ENCODE data around the gene ETV6.

ETV6 gene

GRCh38 chr12:11782914-11783420 lies 133.5 kb downstream of the ETV6 start:
- Mint-ChIP-seq H3K36me3 (peaks cover 10% of the 10 kb centered on the region), H3K27ac (peak overlapping the region; percentile 42), H3K9me3 (no peaks in the 10 kb centered on the region), H3K4me3 (no peak overlapping the region), H3K4me1 (peaks cover 66% of the 10 kb centered on the region), H3K27me3 (no peaks in the 10 kb centered on the region)

DNA sequence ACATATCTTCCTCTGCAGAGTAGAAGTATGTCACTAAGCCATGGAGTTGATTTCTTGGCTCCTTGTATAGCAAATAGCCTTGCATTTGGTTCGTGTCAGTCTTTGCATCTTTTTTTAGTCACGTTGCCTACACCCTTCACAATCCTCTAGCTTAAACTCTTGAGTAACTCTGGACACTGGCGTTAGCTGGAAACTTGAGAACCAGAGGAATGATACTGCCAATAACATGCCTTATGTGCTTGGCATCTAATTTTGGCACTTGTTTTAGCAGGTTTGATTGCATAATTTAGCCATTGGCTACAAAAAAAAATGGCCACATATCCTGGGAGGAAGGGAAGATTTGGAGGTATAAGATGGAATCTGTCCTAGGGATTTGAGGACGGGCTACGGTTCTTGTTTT lies 136.2 kb downstream of the ETV6 start:
- Mint-ChIP-seq H3K4me1 (peaks cover 62% of the 10 kb centered on the region), H3K4me3 (no peak overlapping the region)

DNA sequence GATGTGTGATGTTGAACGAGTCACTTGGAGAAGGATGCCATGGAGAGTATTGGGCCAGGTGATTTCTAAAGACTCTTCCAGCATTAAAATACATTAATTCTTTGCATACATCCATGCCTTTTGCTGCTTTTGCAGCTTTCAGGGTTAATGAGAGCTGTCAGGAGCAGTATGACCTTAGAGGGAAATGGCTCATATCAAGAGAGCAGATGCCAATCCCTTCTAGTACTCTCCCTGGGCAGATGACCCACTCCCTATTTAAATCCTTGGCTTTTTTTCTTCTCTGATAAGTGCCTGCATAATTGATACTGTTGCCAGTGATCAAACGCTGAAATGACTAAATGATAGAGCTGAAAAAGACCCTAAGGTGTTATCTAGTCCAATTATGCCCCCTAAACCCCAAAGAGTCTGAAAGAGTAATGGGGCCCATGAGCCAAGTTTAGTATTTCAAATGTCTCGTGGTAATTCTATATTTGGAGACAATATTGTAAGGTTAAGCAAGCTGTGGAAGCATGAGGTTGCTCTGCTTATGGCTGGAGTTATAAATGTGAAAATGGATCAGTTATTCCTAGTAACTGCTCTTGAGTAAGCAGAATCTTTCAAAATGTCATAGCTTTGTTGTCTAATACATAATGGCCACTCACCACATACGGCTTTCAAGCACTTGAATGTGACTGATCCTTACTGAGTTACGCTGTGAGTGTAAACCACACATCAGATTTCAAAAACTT lies 137.3 kb downstream of the ETV6 start:
- H3K27me3 Mint-ChIP-seq: no peaks in the 10 kb centered on the region
- peaks cover 58% of the 10 kb centered on the region for H3K4me1 Mint-ChIP-seq
- H3K27ac Mint-ChIP-seq: no peak overlapping the region
- no peaks in the 10 kb centered on the region for H3K9me3 Mint-ChIP-seq
- H3K36me3 Mint-ChIP-seq: peaks cover 26% of the 10 kb centered on the region
- no peak overlapping the region for H3K4me3 Mint-ChIP-seq

More for the DNA sequence above, 136.2 kb downstream of the ETV6 start:
- no peaks in the 10 kb centered on the region for H3K9me3 Mint-ChIP-seq
- no peak overlapping the region for H3K27ac Mint-ChIP-seq
- peaks cover 21% of the 10 kb centered on the region for H3K36me3 Mint-ChIP-seq
- H3K27me3 Mint-ChIP-seq: no peaks in the 10 kb centered on the region

- Mint-ChIP-seq H3K4me3 (no peak overlapping the region), H3K36me3 (peaks cover 29% of the 10 kb centered on the region), H3K9me3 (no peaks in the 10 kb centered on the region), H3K27ac (no peak overlapping the region), H3K27me3 (no peaks in the 10 kb centered on the region), H3K4me1 (peaks cover 54% of the 10 kb centered on the region)
Measured at GRCh38 chr12:11787437-11787836, 138.0 kb downstream of the ETV6 start.

DNA sequence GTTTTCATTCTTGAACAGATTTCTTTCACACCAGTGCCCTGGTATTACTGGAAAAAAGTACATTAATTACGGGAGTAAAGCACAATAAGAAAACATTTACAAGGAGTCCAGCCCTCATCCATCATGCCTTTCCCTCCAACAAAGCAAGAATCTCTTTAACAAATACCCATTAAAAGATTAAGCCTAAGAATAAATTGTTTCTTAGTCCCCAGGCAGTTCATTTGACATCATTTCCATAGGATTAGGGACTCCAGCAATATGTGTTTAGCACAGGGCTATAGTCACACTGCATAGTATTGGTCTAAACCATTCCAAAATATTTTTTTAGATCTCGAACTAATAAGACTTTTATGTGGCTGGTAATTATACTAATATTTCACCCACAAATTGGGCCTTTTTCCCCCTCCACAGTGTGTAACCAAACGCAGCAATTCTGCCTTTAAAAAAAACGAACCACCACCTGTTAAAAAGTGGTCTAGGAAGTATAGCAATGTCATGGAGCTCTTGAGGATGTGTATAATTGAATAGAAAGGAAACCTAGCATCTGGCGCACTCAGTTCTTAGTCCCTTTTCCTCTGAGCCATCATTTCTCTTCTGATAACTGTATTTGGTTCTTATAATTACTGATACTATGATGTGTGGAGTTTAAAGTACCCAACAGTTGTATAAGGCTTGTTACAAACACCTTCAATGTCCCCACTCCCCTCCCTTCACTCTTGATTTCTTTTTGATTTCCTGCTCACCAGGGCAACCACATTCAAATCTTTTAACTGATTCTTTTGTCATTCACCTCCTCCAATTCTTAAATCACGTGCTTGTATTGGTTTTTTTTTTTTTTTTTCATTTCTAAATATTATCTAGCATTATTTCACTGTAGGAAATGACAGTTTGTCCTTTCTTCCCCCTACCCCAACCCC lies 138.7 kb downstream of the ETV6 start:
- H3K27me3 Mint-ChIP-seq: no peaks in the 10 kb centered on the region
- peak overlapping the region; percentile 68 for H3K27ac Mint-ChIP-seq
- peaks cover 25% of the 10 kb centered on the region for H3K36me3 Mint-ChIP-seq
- H3K9me3 Mint-ChIP-seq: no peaks in the 10 kb centered on the region
- peaks cover 48% of the 10 kb centered on the region for H3K4me1 Mint-ChIP-seq
- H3K4me3 Mint-ChIP-seq: no peak overlapping the region

GRCh38 chr12:11793921-11794710 lies 144.6 kb downstream of the ETV6 start:
- peak overlapping the region; percentile 15 for H3K27ac Mint-ChIP-seq
- H3K4me1 Mint-ChIP-seq: peaks cover 52% of the 10 kb centered on the region
- H3K36me3 Mint-ChIP-seq: peaks cover 21% of the 10 kb centered on the region
- no peaks in the 10 kb centered on the region for H3K27me3 Mint-ChIP-seq
- no peak overlapping the region for H3K4me3 Mint-ChIP-seq
- H3K9me3 Mint-ChIP-seq: no peaks in the 10 kb centered on the region

GRCh38 chr12:11794751-11795150 lies 145.3 kb downstream of the ETV6 start:
- H3K27me3 Mint-ChIP-seq: no peaks in the 10 kb centered on the region
- H3K4me1 Mint-ChIP-seq: peaks cover 48% of the 10 kb centered on the region
- H3K4me3 Mint-ChIP-seq: no peak overlapping the region
- peaks cover 16% of the 10 kb centered on the region for H3K36me3 Mint-ChIP-seq
- no peak overlapping the region for H3K27ac Mint-ChIP-seq
- H3K9me3 Mint-ChIP-seq: no peaks in the 10 kb centered on the region

DNA sequence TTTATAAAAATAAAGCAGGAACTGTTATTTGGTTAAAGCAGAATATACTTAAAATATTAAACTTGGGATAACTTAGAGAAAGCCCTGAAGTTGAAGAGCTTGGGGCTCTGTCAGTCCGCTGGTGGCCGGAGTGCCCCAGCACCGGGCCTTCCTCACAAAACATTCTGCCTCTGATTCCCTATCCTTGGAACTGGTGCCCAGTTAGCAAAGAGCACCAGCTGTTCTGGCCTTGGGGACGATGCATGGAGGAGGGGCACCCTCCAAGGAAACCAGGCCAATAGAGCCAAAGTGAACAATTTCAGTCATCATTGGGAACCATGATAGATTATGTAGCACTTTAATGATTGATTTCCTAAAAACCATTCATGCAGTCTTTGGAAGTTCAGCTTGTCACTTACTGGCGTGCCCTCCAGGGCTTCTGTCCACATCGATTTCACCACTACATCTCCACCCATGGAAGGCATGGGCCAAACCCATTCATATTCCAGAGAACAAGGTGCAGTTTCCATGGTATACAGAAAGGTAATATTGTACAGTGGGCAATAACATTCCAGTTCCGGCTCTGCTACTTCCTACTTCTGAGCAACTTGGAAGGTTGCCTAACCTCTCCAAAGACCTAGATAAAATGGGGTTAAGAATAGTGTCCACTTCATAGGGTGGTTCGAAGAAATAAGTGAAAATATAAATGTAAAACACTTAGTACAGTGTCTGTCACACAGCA lies 145.9 kb downstream of the ETV6 start:
- no peak overlapping the region for H3K27ac Mint-ChIP-seq
- no peak overlapping the region for H3K4me3 Mint-ChIP-seq
- peaks cover 11% of the 10 kb centered on the region for H3K36me3 Mint-ChIP-seq
- no peaks in the 10 kb centered on the region for H3K27me3 Mint-ChIP-seq
- H3K4me1 Mint-ChIP-seq: peaks cover 46% of the 10 kb centered on the region
- no peaks in the 10 kb centered on the region for H3K9me3 Mint-ChIP-seq

GRCh38 chr12:11795913-11796459 lies 146.5 kb downstream of the ETV6 start:
- Mint-ChIP-seq H3K9me3 (no peaks in the 10 kb centered on the region), H3K4me1 (peaks cover 49% of the 10 kb centered on the region), H3K27ac (no peak overlapping the region), H3K27me3 (no peaks in the 10 kb centered on the region), H3K36me3 (peaks cover 9% of the 10 kb centered on the region), H3K4me3 (no peak overlapping the region)

DNA sequence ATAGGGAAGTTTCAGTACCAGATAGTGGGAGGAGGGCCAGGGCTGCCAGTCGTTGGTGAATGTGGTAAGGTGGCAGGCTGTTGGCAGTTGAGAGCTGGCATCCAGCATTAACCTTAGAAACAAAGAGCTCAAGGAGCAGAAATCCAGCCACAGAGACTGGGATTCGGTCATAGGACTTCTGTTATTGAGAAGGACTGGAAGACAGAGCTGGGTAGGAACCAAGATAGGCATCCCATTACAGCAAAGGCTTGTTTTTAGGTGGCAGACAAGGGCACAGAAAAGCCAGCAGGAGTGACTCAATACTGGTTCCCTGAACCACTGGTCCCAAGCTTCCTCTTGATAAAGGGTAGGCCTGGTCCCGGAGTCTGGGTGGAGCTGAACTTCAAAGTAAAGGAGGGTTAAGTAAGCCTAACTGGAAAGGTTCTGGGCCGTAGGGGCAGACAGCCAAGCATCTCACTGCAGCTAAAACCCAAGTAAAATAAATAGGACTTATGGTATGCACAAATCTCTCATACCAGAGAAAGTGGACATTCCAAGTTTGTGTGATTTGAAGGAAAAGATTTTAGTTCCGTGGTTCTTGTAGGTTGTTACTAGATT lies 147.9 kb downstream of the ETV6 start:
- H3K4me3 Mint-ChIP-seq: no peak overlapping the region

GRCh38 chr12:11798006-11798708 lies 148.7 kb downstream of the ETV6 start:
- H3K4me1 Mint-ChIP-seq: peaks cover 59% of the 10 kb centered on the region
- H3K4me3 Mint-ChIP-seq: no peak overlapping the region
- H3K9me3 Mint-ChIP-seq: no peaks in the 10 kb centered on the region
- H3K36me3 Mint-ChIP-seq: peaks cover 3% of the 10 kb centered on the region
- peak overlapping the region; percentile 63 for H3K27ac Mint-ChIP-seq
- no peaks in the 10 kb centered on the region for H3K27me3 Mint-ChIP-seq

More for the DNA sequence above, 147.9 kb downstream of the ETV6 start:
- Mint-ChIP-seq H3K9me3 (no peaks in the 10 kb centered on the region), H3K36me3 (peaks cover 3% of the 10 kb centered on the region), H3K27ac (no peak overlapping the region), H3K27me3 (no peaks in the 10 kb centered on the region), H3K4me1 (peaks cover 58% of the 10 kb centered on the region)

GRCh38 chr12:11798856-11799501 lies 149.5 kb downstream of the ETV6 start:
- Mint-ChIP-seq H3K4me1 (peaks cover 59% of the 10 kb centered on the region), H3K27me3 (no peaks in the 10 kb centered on the region), H3K4me3 (no peak overlapping the region)

DNA sequence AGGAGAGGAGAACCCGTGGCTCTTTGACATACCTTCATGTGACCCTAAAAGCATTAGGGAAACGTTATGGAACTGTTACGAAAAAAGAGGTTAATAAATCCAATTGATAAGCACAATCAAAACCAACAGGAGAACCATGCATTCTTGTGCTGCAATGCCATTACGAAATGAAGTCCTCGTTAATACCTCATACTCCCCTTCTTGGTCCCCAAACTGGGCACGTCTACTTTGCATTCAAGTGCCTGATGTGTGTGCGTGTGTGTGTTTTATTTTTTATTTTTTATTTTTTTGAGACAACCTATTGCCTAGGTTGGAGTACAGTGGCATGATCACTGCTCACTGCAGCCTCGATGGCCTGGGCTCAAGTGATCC lies 150.0 kb downstream of the ETV6 start:
- Mint-ChIP-seq H3K4me3 (no peak overlapping the region), H3K4me1 (peaks cover 62% of the 10 kb centered on the region)

More at GRCh38 chr12:11798856-11799501, 149.5 kb downstream of the ETV6 start:
- no peak overlapping the region for H3K27ac Mint-ChIP-seq
- no peaks in the 10 kb centered on the region for H3K9me3 Mint-ChIP-seq
- H3K36me3 Mint-ChIP-seq: peaks cover 3% of the 10 kb centered on the region

More for the DNA sequence above, 150.0 kb downstream of the ETV6 start:
- H3K9me3 Mint-ChIP-seq: no peaks in the 10 kb centered on the region
- H3K27ac Mint-ChIP-seq: no peak overlapping the region
- H3K27me3 Mint-ChIP-seq: no peaks in the 10 kb centered on the region
- H3K36me3 Mint-ChIP-seq: peaks cover 3% of the 10 kb centered on the region

All from activated naive CD4-positive, alpha-beta T cell treated with anti-CD3 and anti-CD28 coated beads, Interleukin-2, amount 50 U/mL, for 24 hours (primary cell).